ENCODE data around the gene ZFAND2B. TPM values are rescaled to one million over a fixed set of nuclear protein-coding genes. Genes with fewer than 3 reads are reported as not detected.

ZFAND2B gene
- total RNA-seq, 3 donors from 2014 or later = 27.0 to 35.3 (median 31.7) TPM

- H3K4me1 Mint-ChIP-seq (ENCODE audit: low read depth) = peaks cover 17% of the 10 kb centered on the region
- H3K36me3 Mint-ChIP-seq (ENCODE audit: insufficient read depth) = peaks cover 22% of the 10 kb centered on the region
- H3K4me3 Mint-ChIP-seq = peak within 1 kb of the TSS; percentile 86
- H3K27me3 Mint-ChIP-seq (ENCODE audit: low read depth) = no peaks in the 10 kb centered on the region
- DNase-seq (peak; percentile 85), ATAC-seq (peak; percentile 82 to 88)
- H3K9me3 Mint-ChIP-seq = no peaks in the 10 kb centered on the region
Measured at GRCh38 chr2:219218732-219219701, 12.4 kb downstream of the ZFAND2B start, which contains the start of gene ABCB6. Gene ABCB6, minus strand, starts transcription at chr2:219218958. Its CDS starts 285 bp downstream, at chr2:219218673.

GRCh38 chr2:219219784-219220532, 13.4 kb downstream of the ZFAND2B start:
- DNase-seq = no peak
- ATAC-seq = no peak
- H3K9me3 Mint-ChIP-seq = no peaks in the 10 kb centered on the region
- H3K36me3 Mint-ChIP-seq (ENCODE audit: insufficient read depth) = peaks cover 21% of the 10 kb centered on the region
- H3K27me3 Mint-ChIP-seq (ENCODE audit: low read depth) = no peaks in the 10 kb centered on the region
- peaks cover 17% of the 10 kb centered on the region for H3K4me1 Mint-ChIP-seq (ENCODE audit: low read depth)
- H3K4me3 Mint-ChIP-seq = no peak overlapping the region

GRCh38 chr2:219220652-219221402, 14.2 kb downstream of the ZFAND2B start:
- DNase-seq = no peak
- H3K9me3 Mint-ChIP-seq = no peaks in the 10 kb centered on the region
- H3K27me3 Mint-ChIP-seq (ENCODE audit: low read depth) = no peaks in the 10 kb centered on the region
- H3K4me1 Mint-ChIP-seq (ENCODE audit: low read depth) = peaks cover 17% of the 10 kb centered on the region
- H3K4me3 Mint-ChIP-seq = no peak overlapping the region
- ATAC-seq = no peak
- H3K36me3 Mint-ChIP-seq (ENCODE audit: insufficient read depth) = peaks cover 23% of the 10 kb centered on the region

GRCh38 chr2:219221957-219222518, 15.5 kb downstream of the ZFAND2B start:
- DNase-seq (no peak), ATAC-seq (no peak)
- Mint-ChIP-seq H3K27me3 (ENCODE audit: low read depth) (no peaks in the 10 kb centered on the region), H3K4me3 (no peak overlapping the region), H3K4me1 (ENCODE audit: low read depth) (peaks cover 19% of the 10 kb centered on the region), H3K9me3 (no peaks in the 10 kb centered on the region), H3K36me3 (ENCODE audit: insufficient read depth) (peaks cover 27% of the 10 kb centered on the region)

DNA sequence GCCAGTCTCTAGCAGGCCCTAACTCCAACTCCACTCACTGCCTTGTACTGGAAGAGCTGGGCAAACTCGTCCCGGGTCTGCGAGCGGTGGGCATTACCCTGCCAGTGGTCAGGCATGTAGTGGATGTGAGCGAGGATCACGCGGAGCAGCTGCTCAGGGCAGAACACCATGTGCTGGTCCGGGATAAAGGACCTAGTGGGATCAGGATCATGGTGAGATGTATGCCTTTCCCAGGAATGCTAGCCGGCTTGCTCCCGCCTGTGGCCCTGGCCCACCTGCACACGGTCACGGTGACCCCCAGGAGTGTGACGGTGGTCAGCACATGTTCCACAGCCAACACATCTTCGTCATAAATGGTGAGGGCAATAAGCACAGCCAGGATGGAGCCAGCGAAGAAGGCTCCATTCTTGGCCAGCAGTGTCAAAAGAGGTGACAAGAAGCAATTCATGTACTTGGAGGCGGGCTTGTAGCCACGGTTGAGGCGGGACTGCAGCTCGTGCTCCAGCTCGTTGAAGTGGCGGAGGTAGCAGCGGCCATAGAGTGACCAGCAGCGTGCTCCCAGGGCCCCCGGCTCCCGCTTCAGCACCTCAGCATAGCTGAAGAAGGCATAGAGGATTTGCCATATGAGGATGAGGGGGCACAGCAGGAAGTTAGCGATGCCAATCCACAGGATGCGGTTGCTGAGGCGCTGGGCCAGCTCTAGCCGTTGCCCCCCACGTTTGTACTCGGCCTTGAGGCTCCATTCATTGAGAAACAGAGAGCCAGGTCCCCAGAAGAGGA, 17.4 kb downstream of the ZFAND2B start:
- H3K4me1 Mint-ChIP-seq (ENCODE audit: low read depth) = peaks cover 27% of the 10 kb centered on the region
- no peaks in the 10 kb centered on the region for H3K27me3 Mint-ChIP-seq (ENCODE audit: low read depth)
- H3K9me3 Mint-ChIP-seq = no peaks in the 10 kb centered on the region
- peaks cover 27% of the 10 kb centered on the region for H3K36me3 Mint-ChIP-seq (ENCODE audit: insufficient read depth)
- DNase-seq (no peak), ATAC-seq (no peak)
- H3K4me3 Mint-ChIP-seq = no peak overlapping the region

DNA sequence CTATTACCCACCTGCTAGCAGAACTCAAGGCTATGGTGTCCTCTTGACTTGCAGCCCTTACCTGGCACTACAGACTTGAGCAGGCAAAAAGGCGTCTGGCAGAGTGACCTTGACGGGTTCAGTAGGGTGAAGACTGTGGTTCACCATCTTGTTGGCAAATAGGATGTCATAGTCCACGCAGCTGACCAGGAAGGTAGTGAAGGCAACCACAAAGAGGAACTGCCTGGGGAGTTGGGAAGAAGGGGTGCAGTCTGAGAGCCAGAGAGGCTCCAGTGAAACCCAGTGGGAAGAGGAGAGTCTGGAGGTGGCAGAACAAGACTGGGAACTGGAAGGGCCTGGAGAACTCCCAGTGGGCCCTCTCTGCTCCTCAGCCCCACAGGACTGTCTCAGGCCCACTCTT, 18.8 kb downstream of the ZFAND2B start:
- Mint-ChIP-seq H3K36me3 (ENCODE audit: insufficient read depth) (peaks cover 27% of the 10 kb centered on the region), H3K9me3 (no peaks in the 10 kb centered on the region), H3K27me3 (ENCODE audit: low read depth) (no peaks in the 10 kb centered on the region), H3K4me3 (no peak overlapping the region), H3K4me1 (ENCODE audit: low read depth) (peaks cover 28% of the 10 kb centered on the region)
- ATAC-seq (no peak), DNase-seq (no peak)

DNA sequence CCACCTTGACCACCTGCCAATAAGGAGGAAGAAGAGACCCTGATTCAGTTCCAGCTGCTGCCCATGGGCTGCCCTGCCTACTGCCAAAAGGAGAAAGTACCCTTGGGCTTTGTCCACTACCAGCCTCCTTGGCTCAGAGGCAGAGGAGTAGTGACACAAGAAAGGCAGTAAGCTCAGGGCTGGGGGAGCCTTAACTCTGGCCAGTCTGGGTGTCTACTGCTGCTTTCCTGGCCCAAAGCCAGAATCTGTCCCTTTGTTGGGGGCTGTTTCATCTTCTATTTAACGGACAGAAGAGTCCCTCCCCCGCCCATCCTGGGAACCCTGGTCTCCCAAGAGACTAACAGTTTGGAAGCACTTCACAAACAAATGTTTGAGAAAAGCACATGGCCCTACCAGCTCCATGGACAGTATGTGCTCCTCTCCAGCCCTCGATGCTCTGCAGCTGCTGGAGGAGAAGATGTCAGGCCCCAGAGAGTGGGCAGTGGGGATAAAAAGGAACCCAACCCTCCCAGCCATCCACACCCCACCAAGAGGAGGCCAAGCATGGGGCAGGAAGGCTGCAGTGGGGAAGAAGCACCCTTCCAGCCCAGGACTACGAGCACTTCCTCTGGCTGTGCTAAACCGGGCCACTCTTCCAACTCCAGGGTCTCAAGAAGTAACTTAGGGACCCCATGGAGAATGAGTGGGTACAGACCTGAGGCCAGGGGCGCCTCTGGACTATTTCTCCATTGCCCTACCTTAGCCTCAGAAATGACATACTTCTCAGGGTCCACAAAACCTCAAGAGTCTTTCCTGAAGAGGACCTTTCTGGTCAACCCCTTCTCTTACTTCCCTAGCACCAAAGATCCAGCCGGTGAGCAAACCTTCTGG, 21.7 kb downstream of the ZFAND2B start:
- no peaks in the 10 kb centered on the region for H3K27me3 Mint-ChIP-seq (ENCODE audit: low read depth)
- H3K9me3 Mint-ChIP-seq = no peaks in the 10 kb centered on the region
- H3K4me3 Mint-ChIP-seq = peak overlapping the region; percentile 94
- no peak for DNase-seq
- no peak for ATAC-seq
- peaks cover 52% of the 10 kb centered on the region for H3K4me1 Mint-ChIP-seq (ENCODE audit: low read depth)
- peaks cover 32% of the 10 kb centered on the region for H3K36me3 Mint-ChIP-seq (ENCODE audit: insufficient read depth)

GRCh38 chr2:219228911-219229304, 22.3 kb downstream of the ZFAND2B start:
- H3K4me3 Mint-ChIP-seq = peak overlapping the region; percentile 94
- DNase-seq (no peak), ATAC-seq (no peak)
- no peaks in the 10 kb centered on the region for H3K9me3 Mint-ChIP-seq
- peaks cover 52% of the 10 kb centered on the region for H3K4me1 Mint-ChIP-seq (ENCODE audit: low read depth)
- peaks cover 32% of the 10 kb centered on the region for H3K36me3 Mint-ChIP-seq (ENCODE audit: insufficient read depth)
- H3K27me3 Mint-ChIP-seq (ENCODE audit: low read depth) = no peaks in the 10 kb centered on the region

DNA sequence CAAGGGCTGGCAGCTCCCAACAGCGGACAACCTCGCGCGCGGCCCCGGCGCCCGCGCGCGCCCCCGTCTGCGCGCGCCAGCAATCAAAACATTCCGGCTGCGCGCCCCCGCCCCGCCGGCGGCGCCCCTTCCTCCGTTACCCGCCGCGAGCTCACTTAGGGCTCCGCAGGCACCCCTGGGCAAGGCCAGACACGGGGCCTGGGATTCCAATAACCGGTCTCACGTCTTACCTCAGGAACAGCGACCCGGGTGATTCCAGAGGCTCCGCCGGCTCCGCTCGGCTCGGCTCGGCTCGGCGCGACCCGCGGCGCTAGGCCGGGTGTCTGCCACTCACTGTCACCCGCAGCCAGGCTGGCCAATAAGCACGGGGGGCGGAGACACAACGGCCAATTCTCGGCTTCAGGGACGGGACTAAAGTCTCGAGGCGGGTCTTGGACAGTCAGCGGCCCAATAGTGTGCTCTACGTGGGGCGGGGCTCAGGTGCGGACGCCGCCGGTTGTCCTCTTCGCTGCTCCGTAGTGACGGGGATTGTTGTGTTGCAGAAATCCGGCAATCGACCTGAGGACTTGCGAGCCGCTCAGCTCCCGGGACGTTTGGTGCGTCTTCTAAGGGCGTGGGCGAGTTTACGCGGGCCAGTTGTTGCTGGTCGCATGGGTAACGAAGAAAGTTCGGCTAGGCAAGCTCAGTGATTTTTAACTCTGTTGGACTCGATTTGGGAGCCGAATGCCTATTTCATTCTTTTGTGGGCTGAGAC, 22.9 kb downstream of the ZFAND2B start, which contains the start of the genes ANKZF1 and ATG9A:
Gene ANKZF1, plus strand, starts transcription at position 502 of the 754 bp plus-strand sequence. CDS start 452 bp downstream, outside the sequence.
Gene ATG9A, minus strand, starts transcription at position 332 of the 754 bp plus-strand sequence. CDS start 1,612 bp downstream, outside the sequence.
- H3K27me3 Mint-ChIP-seq (ENCODE audit: low read depth) = no peaks in the 10 kb centered on the region
- ATAC-seq (peak; percentile 98), DNase-seq (peak; percentile 96)
- peaks cover 31% of the 10 kb centered on the region for H3K36me3 Mint-ChIP-seq (ENCODE audit: insufficient read depth)
- peak within 1 kb of the TSS; percentile 94 for H3K4me3 Mint-ChIP-seq
- no peaks in the 10 kb centered on the region for H3K9me3 Mint-ChIP-seq
- peaks cover 55% of the 10 kb centered on the region for H3K4me1 Mint-ChIP-seq (ENCODE audit: low read depth)

DNA sequence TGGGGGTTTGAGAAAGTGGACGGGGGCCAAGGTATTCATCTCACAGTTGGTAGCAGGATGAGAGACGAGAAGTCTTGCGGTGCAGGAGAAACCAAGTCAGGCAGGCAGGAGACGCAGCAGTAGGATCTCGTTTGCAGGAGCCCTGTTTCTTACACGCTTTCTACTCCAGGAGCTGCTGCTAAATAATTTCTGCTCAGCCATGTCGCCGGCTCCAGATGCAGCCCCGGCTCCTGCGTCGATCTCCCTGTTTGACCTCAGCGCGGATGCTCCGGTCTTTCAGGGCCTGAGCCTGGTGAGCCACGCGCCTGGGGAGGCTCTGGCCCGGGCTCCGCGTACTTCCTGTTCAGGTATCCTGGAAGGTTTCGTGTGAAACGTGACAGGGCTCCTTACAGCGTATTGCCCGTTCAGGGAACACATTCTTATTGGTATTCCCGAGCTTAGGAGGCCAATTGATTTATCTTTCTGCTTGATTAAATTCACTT, 23.5 kb downstream of the ZFAND2B start:
- no peaks in the 10 kb centered on the region for H3K9me3 Mint-ChIP-seq
- peaks cover 30% of the 10 kb centered on the region for H3K36me3 Mint-ChIP-seq (ENCODE audit: insufficient read depth)
- H3K4me3 Mint-ChIP-seq = peak overlapping the region; percentile 94
- peaks cover 58% of the 10 kb centered on the region for H3K4me1 Mint-ChIP-seq (ENCODE audit: low read depth)
- no peaks in the 10 kb centered on the region for H3K27me3 Mint-ChIP-seq (ENCODE audit: low read depth)
- ATAC-seq (peak; percentile 22 to 26), DNase-seq (no peak)

DNA sequence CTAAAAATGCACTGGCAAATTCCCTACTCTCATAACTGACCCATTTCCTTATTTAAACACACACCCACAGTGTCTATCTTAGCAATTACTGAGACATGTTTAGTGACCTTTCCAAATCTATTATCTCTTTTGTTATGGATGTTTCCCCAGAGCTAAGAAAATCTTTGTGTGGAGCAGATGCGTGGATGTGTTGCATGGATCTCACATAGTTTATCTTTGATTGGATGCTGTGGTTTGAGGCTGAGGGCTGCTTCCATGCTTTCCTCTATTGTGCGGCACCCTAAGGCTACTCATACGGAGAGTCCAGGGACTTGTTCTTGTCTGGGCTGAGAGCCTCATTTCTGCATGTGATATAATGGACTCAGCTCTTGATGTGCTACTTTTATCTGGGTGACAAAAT, 27.7 kb downstream of the ZFAND2B start:
- Mint-ChIP-seq H3K36me3 (ENCODE audit: insufficient read depth) (peaks cover 45% of the 10 kb centered on the region), H3K9me3 (no peaks in the 10 kb centered on the region), H3K27me3 (ENCODE audit: low read depth) (no peaks in the 10 kb centered on the region), H3K4me1 (ENCODE audit: low read depth) (peaks cover 36% of the 10 kb centered on the region), H3K4me3 (no peak overlapping the region)
- ATAC-seq (no peak), DNase-seq (no peak)

All from activated T-cell treated with anti-CD3 and anti-CD28 coated beads, Interleukin-2, amount 50 U/mL, for 4 hours (primary cell).